NCI-H2171 (cell line): ENCODE data around the gene CFAP141.
A peak's percentile ranks its signal among the peaks of the same experiment; 100 is the strongest.
"Not testable (repeated sequence)": the region's sequence is repeated elsewhere in the genome, so short reads cannot be mapped to it uniquely, and the experiment has no call there.

Experiments
- DNase-seq: peaks from one replicate; lab custom pipeline; 2025; lab: John Stamatoyannopoulos, UW

CFAP141 gene

GRCh38 chr1:154208677-154209388 is 2.7 kb upstream of the CFAP141 start:
- no peak for DNase-seq

DNA sequence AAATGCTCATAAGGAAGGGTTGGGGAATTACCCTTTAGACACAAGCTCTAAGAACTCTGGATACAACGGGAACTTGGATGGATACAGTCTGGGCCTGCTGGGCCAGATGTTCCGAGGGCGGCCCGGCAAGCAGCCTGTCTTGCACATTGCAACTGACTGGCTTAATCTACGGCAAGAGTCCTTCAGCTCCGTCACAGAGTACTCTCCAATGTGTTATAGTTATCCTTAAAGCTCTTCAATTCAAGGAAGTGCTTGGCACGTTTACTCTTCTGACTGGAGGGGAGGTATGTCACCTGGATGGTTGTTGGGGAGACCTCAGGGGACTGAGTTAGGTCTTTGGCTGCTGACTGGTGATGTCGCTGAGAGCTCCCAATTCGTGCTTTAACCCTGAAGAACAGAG is 1.1 kb upstream of the CFAP141 start:
- DNase-seq, result no peak

GRCh38 chr1:154205778-154206177 is 355 bp downstream of the CFAP141 start:
- DNase-seq, result not testable (repeated sequence)

- DNase-seq, result no peak
Observed at GRCh38 chr1:154199563-154199879, 6.6 kb downstream of the CFAP141 start.

DNA sequence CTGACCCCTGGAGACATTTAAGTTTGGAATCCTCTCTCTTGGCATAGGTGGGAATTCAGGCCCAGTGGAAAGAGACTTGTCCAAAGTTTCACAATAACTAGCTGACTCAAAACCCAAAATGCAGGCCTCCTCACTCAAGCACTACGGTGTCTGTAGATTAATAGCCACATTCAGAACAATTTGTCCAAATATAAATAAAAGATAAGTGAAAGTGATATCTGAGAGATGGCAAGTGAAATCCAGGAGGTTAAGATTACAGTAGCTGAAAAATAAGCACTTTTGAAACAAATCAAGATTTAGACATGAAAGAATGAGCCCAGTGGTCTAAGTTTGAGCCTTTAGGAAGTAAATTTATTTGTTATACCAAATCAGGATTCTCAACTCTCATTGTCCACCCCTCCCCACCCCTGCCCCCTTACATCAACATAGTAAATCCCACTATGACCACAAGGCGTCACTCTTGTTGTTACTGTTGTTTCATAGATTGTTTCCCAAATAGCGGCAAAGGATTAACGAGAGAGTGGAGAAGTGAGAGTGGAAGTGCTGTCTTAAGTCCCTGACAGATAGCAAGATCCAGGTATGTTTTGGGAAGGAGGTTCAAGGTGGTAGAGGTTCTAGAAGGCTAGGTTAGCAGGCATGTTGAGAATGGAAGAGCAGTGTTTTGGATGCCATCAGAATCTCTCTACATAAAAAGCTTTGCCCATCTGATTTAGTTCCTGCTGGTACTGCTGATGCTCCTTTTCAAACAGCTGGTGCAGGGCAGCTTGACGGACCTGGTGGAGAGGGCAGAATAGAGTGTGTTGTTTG is 7.2 kb downstream of the CFAP141 start:
- no peak for DNase-seq

- no peak for DNase-seq
Observed at GRCh38 chr1:154193821-154194220, 12.3 kb downstream of the CFAP141 start.

DNA sequence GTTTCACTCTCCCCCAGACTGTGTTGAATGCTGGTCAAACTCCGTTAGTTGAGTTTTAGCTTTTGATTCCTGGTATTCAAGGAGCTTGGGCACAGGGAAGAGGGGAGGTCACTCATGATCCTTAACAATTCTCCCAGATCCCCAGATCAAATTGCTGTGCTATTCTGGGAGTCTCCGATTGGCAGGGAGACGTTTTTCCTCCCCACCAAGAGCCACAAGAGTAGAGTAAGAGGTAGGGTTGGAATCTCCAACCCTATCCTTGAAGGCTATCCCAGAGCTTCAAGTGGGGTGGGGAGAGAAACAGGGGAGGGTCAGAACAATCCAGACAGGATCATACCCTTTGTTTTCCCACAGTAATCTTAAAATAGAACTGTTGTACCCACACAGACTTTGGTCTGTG is 13.7 kb downstream of the CFAP141 start:
- no peak for DNase-seq

GRCh38 chr1:154191990-154192461 is 14.1 kb downstream of the CFAP141 start, which contains the start of gene TPM3:
Gene TPM3, minus strand, starts transcription at chr1:154192100. Its CDS starts 82 bp downstream, at chr1:154192018.
- no peak for DNase-seq

GRCh38 chr1:154190550-154190949 is 15.6 kb downstream of the CFAP141 start:
- no peak for DNase-seq

DNA sequence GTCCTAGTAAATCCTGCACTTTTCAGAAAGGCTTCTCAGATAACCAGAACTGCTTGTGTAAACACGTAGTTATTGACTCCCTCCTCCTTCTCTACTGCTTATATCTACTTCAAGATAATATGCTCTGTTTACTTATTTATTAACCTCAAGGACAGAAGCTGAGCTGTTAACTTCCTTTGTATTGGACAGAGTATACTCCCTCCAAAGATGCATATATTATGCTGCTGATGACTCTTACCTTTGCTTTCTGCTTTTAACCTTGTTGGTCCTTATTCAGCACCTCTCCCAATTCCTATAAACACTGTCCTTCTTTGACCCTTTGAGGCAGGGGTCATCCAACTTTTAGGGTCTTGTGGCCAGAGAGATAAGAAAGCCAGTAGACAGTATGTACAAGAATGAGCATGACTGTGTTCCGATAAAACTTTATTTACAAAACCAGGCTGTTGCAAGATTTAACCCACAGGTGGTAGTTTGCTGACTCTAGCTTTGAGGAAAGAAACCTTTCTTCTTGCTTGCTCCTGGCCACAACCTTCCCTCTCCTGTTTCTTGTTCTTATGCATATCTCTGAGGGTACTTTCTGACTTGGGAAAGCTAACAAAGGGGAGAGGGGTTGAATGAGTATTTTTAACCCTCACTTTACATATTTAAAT is 19.2 kb downstream of the CFAP141 start:
- DNase-seq, result no peak

DNA sequence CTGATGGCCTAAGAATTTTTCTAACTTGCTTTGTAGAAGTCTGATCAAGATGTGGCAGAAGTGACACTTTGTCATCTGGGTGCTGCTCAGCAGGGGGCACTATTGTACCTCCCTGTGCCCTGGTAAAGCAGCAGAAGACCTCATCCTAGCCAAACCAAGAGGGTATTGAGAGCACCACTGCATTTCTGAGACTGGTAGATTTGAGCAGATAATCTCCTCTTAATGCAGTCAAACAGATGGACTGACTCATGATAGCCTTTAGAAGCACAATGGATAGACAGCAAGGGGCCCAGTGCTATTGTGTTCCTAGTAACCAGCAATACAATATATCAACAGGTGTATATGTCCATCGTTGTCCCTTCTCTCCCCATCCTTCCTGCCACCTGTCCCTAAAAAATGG is 20.0 kb downstream of the CFAP141 start:
- DNase-seq, result no peak

- peak; percentile 97 for DNase-seq
Observed at GRCh38 chr1:154183046-154183915, 22.9 kb downstream of the CFAP141 start.

DNA sequence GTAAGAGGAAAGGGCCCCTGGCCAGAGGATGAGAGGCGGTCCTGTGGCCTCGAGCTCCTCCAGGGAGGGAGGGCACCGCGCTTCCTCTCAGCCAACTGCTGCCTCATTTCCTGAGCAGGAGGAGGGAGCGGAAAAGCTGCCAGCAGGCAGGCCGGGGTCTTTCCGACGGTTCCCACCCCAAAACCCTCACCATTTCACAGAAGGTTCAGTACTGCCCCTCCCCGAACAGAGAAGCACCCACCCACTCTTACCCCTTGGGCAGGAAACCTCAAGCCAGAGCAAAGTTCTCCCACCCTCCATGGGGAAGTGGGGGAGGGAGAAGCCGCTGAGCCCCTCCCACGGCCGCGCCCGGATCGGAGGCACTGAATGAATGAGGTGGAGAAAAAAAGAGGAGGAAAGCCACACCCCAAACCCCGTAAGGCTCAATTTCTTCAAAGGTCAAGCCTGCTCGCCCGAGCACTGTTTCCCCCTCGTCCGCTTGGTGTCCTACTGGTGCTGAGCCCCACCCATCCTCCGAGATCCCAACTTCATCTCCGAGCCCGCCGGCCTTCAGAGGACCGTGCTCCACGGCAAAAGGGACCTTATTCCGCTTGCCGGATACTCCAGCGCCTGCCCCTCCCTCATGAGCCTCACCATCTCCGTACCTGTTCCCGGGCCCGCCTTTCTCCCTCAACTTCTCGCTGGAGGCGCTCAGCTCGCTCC is 23.6 kb downstream of the CFAP141 start:
- DNase-seq, result no peak

DNA sequence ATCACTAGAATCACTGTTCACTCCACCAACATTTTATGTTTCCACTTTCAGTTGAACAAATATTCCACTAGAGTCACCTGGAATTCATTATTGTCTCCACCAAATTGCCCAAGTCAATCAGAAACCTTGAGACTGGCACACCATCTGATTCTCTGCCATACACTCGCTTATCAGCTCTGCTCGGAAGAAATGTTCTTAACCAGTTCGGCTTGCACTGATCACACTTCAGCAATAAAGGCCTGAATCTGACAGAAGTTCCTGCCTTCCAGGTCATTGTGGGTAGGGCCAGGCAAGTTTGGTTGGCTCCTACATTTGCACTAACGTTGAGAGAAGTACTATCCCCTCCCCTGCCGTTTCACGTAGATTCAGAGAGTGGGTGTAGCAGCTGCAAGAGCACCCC is 24.2 kb downstream of the CFAP141 start:
- DNase-seq, result no peak

DNA sequence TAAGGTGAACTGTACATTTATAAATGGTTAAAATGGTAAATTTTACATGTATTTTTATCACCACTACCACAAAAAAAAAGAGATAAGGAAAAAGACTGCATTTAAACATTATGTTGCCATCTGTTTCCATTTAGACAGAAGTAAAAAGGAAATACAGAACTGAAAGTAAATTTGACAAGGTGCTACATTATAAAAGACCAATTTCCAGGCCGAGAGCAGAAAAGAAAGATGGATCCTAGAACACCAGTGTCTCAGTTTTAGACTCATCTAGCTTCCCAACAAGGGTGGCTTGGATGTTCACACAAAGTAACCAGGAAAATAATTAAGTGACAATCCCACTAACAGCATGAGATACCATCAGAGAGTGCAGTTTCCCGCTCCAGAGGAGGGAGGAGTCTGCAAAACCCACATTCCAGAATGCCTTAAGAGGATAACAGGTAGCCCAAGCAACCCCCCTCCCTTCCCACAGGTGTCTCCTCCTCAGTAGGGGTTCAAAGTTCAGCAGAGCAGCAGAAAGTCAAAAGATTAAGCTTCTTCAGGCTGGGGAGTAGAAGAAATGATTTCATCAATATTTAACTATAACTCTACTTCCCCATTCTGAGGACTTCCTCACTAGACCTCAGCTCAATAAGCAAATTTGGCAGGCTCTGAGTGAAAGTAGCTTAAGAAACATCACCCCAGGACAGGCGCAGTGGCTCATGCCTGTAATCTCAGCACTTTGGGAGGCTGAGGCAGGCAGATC is 26.0 kb downstream of the CFAP141 start:
- DNase-seq, result no peak

DNA sequence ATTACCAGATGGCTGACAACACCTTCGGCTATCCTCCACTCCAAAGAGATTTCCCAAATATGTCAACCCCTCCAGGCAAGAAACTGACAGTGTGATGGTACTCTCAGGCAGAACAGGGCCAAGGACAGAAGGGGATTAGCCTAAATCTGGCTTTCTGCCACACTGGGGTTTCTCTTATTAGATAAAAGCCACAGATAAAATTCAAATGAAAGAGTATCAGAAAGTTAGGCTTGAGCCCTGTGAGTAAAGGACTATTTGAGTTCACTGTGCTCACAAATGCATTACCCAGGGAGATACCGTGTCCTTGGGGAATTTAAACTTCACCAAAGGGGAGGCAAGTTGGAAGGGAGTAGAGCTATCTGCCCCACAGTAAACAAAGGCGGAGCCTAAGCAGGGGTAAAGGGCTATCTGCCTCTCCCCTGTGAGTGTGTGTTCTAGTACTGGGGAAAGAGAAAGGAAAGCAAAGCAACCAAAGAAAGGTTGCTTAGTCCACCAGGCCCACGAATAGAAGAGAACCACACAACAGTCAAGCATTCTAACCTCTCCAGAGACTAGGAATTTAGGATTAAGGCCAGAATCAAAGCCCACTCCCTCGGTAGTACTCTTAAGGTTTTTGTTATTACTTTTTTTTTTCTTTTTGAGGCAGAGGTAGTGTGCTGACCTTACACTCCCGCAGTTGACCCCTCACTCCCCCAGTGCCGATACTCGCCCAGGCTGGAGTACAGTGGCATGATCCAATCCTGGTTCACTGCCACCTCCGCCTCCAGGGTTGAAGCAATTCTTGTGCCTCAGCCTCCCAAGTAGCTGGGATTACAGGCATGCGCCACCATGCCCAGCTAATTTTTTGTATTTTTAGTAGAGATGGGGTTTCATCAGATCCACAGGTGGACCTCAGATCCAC is 27.0 kb downstream of the CFAP141 start:
- no peak for DNase-seq

- DNase-seq, result no peak
Observed at GRCh38 chr1:154178013-154178412, 28.1 kb downstream of the CFAP141 start.

DNA sequence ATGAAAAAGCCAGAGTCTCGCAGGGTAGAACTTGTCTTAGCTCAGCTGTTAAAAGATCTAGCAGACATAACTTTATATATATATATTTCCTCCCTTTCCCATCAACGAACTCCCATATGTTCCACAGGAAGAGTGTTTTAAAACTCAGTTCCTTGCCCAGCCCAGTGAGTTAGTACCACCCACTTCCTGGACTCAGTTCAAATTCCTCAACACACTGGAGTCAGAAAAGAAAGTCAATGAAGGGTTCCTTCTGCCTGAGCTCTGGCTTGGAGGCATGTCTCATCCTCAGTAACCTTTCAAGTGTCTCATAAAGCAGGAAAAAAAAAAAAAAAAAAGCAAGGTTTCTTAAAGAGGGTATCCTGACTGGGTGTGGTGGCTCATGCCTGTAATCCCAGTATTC is 29.8 kb downstream of the CFAP141 start:
- no peak for DNase-seq

GRCh38 chr1:154174654-154175053 is 31.5 kb downstream of the CFAP141 start:
- DNase-seq, result no peak

DNA sequence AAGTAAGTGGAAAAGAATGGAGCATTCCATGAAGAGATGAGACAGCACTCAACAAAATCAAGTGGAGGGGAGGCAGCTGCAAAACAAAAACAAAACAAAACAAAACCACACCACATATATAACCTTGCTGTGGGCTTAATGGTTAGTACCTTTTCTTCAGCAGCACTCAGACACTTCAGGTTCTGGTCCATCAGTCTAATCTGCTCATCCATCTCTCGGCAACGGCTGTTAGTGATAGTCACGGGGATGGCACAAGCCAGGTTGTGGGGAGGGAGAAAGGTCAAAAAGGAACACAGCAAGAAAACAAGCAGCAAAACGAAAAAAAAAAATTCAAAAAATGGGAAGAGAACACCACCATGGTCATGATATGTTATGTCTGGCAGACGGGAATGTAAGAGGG is 34.3 kb downstream of the CFAP141 start:
- no peak for DNase-seq
